GM19043 (cell line): ENCODE data around the gene GMDS.

Source experiments
- ATAC-seq: cut with Tn5 transposase; IDR thresholded peaks from one replicate; pipeline ENCODE4 v1.9.1; 2021; ENCODE audit warnings: low read depth; ENCODE audit not compliant: unreplicated experiment

Gene GMDS

GRCh38 chr6:2054516-2055067 lies 190.8 kb downstream of the GMDS start:
- no peak for ATAC-seq

DNA sequence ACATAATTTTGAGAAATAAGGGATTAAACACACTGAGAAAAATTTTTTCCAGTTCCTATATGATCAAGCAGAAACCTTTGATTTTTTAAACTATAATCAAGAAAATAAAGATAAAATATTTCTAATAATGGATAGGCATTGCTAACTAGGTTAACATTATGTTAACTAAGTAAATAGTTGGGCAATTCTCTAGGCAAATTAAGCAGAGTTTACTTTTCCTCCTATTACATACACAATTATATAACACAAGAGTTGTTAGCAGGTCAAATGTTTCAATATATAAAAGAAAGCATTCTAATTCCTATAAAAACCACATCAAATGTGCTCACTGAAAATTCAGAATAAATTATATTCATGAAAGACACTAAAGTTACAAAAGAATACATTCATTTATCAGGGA lies 191.7 kb downstream of the GMDS start:
- ATAC-seq, result no peak

DNA sequence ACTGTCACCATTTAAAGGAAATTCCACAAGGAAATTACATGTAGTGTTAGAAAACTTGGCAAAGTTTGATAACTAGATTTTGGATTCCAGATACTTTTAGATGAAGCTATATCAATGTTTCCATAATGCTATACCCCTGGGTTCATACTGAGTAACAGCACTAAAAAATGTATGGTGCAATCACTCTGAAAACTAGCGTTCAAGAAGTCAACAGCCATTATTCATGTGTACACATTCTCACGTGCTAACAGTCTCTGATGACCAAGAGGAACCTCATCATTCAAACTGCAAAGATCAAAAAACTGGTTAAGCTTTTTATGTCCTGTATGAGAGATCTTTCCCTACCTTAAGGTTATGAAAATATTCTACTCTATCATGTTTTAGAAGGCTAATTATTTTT lies 197.6 kb downstream of the GMDS start:
- no peak for ATAC-seq

DNA sequence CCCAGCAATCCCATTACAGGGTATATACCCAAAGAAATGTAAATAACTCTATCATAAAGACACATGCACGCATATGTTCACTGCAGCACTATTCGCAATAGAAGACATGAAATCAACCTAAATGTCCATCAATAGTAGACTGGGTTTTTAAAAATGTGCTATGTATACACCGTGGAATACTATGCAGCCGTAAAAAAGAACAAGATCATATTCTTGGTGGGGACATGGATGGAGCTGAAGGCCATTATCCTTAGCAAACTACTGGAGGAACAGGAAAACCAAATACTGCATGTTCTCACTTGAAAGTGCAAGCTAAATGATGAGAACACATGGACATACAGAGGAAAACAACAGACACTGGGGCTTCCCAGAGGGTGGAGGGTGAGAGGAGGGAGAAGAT lies 201.2 kb downstream of the GMDS start:
- ATAC-seq, result no peak

DNA sequence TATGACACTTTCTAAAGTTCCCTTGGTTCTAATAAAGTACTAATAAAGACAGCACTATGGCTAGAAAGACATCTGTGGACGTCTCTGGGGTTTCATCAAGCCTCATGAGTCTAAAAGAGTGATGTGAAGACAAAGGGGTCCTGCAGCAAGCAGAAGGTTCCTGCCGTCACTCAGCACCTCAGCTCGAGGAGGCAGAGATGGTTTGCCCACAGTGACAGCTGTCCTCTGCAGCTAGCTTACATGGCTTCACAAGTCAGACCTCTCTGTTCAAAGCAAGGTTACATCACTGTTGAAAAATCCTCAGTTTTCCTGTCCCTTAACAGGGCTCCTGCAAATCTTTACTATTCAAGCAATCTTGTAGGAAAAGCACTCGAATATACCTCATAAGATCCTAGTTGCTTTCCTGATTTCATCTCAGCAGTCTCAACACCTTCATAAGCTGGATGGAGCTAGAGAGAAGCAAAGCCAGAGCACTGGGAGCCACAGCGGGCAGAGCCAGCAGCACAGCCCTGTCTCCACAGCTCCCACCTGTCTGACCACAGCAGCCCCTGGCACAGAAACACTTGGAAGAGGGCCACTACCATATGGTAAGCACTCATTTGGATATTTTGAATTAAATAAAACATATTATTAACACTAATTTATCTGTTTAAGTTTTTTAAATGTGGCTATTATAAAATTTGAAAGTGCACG lies 202.3 kb downstream of the GMDS start:
- no peak for ATAC-seq

DNA sequence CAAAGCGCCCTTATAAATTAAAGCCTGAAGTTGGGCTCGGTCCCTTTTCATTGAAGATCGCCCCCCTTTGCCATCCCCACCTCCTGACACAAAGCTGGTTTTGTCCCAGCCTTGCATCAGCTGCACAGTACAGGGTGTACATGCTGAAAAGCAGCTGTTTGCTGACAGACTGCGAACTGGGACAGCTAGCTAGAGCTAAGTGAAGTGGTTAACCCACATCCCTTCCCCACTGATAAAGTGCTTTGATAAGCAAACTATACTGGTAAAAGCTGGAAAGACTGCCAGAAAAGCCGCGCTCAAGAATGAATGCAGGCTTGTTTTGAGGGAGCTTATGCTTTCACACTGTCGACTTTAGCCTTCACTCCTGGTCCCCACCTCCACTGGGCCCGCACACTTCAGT lies 207.3 kb downstream of the GMDS start:
- no peak for ATAC-seq

DNA sequence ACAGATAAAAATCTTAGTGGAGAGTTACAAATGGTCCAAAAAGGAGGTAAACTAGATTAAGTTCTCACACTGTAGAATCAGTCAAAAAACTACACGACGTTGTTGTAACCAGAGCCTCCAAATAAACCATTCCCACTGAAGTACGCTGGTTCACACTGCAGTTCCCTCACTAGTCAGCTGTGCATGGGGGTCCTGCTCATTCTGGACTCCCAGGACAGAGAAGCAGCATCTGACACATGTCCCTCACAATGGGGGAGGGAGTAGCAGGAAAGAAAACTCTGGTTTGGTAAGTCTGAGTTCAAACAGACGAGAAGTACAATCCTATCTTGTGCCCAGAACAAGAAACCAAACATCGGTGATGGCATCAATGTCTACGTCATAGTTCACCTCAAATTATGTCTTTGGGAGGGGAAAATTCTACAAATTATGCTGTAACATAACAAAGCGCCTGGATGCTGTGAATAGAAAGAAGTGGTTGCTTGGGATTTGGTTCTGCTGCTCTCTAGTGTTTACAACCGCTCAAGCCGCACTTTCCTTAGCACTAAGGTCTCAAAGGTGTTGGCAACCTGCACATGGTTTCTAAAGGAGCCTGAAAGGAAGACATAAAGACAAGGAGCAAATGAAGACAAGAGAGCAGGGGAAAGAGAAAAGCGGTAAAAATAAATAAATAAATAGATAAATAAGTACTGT lies 208.0 kb downstream of the GMDS start:
- no peak for ATAC-seq

DNA sequence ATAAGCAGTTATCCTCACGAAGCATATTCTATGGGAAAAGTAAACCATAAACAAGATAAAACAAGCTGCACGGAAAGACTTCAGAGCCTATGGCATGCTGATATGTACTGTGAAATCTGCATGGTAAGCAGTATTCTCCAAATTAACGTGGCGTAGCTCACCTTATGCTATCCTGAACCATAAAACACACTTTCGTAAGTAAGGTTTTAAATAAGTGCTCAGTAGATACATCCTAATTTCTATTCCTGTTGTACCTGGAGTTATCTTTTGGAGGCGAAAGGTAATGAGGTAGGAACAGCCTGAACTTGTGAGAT lies 208.7 kb downstream of the GMDS start:
- ATAC-seq, result no peak

DNA sequence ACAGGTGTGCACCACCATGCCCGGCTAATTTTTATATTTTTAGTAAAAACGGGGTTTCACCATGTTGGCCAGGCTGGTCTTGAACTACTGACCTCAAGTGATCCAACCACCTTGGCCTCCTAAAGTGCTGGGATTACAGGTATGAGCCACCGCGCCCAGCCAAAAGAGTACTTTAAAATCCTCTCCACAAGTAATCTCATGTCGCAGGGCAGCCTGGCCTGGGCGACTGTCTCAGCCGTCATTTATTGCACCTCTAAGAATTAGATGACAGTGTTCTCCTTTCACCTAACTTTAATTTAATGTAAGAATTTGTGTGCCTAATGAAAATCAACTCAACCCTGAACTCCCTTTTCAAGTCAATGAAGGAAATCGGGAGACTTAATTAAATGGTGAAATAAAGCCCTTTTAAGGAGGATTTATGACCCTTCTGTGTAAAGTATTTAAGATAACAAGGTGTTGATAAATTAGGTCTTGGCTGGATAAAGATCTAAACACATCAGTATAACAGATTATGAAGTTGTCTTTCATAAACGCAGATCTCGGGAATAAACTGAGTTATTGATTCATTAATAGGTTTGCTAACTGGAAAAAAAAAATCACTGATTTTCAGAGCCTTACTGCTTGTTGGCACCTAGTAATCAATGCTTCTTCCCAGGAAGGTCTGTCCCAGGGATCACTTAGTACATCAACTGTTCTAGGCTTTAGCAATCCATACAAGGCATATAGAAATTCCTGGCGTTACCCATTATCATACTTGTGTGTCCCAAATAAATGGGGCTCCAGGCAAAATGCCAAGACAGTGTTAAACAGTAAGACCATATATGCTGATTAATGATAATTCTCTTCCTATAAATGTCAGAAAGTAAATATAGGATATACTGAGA lies 209.3 kb downstream of the GMDS start:
- ATAC-seq, result no peak

DNA sequence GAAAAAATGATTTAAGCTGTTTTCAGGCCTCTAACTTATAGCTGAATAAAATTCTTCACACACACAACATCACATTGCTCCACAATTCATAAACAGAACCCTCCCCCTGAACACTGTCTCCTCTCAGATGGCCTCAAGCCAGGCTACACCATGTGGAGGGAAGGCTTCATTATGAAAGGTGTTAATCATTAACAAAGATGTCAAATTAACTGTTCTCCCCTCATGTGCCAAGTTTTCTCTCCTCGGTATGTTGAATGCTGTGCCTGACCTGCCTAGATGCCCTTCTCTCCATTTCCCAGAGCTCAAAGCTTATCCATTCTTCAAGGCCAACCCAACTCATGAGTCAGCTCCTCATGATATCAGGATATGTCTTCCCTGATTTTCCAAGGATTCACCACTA lies 210.4 kb downstream of the GMDS start:
- no peak for ATAC-seq

- no peak for ATAC-seq
Measured at GRCh38 chr6:2034256-2034655, 211.1 kb downstream of the GMDS start.

DNA sequence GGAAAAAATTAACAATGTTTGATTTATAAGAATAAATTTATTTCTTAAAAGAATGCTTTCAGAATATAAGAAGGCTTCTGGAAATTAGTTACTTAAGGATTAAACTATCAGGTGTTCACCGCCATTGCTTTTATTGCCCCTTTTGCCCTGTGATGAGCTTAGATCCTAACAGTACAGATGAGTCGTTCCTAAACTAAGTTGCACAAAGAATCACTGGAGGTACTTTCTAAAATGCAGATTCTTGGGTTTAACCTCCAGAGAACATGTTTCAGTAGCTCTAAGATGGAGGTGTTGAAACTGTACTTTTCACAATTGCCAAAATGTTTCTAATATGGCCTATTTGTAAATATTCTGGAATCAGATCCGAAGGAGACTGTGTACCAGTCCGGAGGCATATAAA lies 211.9 kb downstream of the GMDS start:
- no peak for ATAC-seq

DNA sequence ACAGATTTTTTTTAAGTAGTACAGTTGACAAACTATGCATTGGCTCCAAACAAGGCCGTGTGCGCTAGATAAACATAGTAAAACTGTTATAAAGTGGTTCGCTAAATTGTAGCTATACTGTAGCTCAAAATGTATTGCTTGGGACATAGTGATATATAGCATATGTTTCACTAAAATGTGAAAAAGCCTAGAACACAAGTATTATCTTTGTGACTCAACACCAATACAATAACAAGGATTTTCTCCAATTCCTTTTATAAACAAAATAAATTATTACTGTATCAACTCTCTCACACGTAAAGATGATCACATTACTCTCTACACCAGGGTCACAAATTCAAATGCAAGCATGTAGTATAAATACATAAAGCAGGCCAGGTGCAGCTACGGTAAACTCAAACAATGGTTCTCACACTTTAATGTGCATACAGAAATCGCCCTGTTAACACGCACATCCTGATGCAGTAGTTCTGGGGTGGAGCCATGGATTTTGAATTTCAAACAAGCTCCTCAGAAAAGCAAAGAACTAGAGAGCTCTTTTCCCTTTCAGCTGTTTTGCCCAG lies 214.6 kb downstream of the GMDS start:
- no peak for ATAC-seq

- ATAC-seq, result no peak
Measured at GRCh38 chr6:2029952-2030351, 215.5 kb downstream of the GMDS start.

DNA sequence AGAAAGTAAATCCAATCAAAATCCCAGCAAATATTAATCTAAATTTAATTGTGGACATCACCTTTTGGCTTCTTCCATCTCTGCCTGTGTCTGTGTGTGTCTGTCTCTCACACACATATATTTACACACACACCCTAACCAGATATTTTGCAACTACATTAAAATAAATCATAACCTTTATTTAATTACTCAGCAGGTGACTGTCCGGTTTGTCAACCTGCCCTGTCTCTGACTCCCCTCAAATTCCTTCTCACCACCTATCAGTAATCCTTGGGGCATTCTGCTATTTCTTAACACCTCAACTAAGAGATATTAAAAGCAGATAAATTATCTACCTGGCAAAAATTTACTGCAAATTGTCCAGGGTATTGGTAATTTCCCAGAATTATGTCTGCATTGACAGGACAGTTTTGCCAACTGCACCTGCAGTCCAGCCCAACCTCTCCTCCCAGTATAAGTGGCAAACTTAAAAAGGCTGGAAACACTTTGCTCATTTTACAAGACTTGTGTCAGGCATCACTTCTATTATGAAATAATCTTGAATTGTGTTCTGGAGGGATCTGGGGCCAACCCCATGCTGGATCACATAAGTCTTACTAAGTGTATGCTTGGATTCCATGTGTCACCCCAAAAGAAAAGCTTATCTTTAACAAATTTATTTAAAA lies 216.1 kb downstream of the GMDS start:
- no peak for ATAC-seq

- peak; percentile 93 for ATAC-seq
Measured at GRCh38 chr6:2028457-2029038, 216.9 kb downstream of the GMDS start.

DNA sequence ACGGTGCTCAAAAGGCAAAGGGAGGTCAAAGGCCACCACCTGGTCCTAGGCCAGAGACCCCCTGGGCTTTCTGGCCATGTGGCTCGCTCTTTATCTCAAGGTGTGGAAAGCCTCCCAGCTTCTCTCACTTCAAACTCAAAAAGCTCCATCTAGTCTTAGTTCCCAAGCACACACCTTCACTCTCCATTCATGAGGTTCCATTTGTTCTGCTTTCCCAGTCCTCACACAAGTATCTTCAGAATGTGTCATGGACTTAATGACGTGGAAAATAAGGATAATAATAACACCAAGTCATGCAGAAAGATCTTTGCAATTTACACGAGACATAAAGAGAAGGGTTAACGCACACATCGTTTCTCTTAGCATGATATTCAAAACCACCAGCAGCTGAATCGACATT lies 219.3 kb downstream of the GMDS start:
- ATAC-seq, result no peak

DNA sequence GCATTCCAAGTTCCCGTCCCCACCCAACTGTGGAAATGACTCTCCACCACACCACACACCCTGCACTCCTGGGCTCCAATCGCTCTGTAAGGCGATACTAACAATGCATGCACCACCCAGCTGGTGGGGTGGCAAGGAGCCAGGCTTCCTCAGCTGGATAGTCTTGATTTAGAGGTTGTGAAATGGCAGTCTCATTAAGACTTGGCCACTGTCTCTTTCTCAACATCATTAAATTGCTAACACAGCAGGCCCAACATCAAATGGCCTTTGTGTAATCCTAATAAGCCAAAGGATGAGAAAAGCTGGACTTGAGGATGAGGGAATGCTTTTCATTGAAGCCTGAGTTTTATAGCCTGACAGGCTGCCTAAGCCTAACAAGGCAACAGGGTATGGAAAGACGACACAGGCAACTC lies 223.7 kb downstream of the GMDS start:
- ATAC-seq, result no peak

- no peak for ATAC-seq
Measured at GRCh38 chr6:2020909-2021308, 224.5 kb downstream of the GMDS start.

DNA sequence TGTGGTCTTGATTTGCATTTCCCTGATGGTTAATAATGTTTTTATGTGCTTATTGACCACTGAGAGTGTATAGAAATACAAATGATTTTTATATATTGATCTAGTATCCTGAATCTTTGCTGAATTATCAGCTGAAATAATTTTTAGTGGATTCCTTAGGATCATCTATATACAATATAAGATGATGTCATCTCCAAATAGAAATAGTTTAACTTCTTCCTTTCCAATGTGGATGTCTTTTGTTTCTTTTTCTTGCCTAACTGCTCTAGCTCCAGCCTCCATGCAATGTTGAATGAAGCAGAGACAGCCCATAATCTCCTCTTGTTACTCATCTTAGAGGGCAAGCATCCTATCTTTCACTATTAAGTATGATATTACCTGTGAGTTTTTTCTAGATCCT lies 226.4 kb downstream of the GMDS start:
- no peak for ATAC-seq
